H9 (cell line): ENCODE data around the gene NNT. TPM values are rescaled to one million over a fixed set of nuclear protein-coding genes. Genes with fewer than 3 reads are reported as not detected.

Experiments used
- DNase-seq: peaks from one replicate; pipeline ENCODE4 v3.0.0-alpha.2; 2017
- H2AFZ ChIP-seq: one replicate; pipeline ENCODE4 v1.6.1; 2013; ENCODE audit warnings: mild to moderate bottlenecking, low read length, control low read depth, moderate library complexity
- H2AK5ac ChIP-seq: 2 replicates; pipeline ENCODE4 v1.6.1; 2013; ENCODE audit warnings: low read length, control low read depth, mixed read lengths; ENCODE audit not compliant: insufficient read length
- H2BK120ac ChIP-seq: one replicate; pipeline ENCODE4 v1.6.1; 2013; ENCODE audit warnings: low read depth, mild to moderate bottlenecking, low read length, control low read depth, inconsistent platforms; ENCODE audit not compliant: poor library complexity, severe bottlenecking
- H2BK12ac ChIP-seq: 2 replicates; pipeline ENCODE4 v1.6.1; 2013; ENCODE audit warnings: low read length, control low read depth, mixed read lengths, low read depth; ENCODE audit not compliant: insufficient read length
- H2BK15ac ChIP-seq: 2 replicates; pipeline ENCODE4 v1.6.1; 2013; ENCODE audit warnings: low read depth, low read length, control low read depth
- H2BK20ac ChIP-seq: one replicate; pipeline ENCODE4 v1.6.1; 2013; ENCODE audit warnings: low read depth, mild to moderate bottlenecking, low read length, control low read depth, inconsistent platforms; ENCODE audit not compliant: poor library complexity, severe bottlenecking
- H2BK5ac ChIP-seq: 2 replicates; pipeline ENCODE4 v1.6.1; 2013; ENCODE audit warnings: low read length, control low read depth, mixed read lengths; ENCODE audit not compliant: insufficient read length
- H3K14ac ChIP-seq: 2 replicates; pipeline ENCODE4 v1.6.1; 2013; ENCODE audit warnings: low read length, control low read depth; ENCODE audit not compliant: insufficient read depth
- H3K18ac ChIP-seq: 2 replicates; pipeline ENCODE4 v1.6.1; 2013; ENCODE audit warnings: low read depth, mild to moderate bottlenecking, mixed read lengths, low read length, control low read depth; ENCODE audit not compliant: insufficient read length
- H3K23ac ChIP-seq: 2 replicates; pipeline ENCODE4 v1.6.1; 2013; ENCODE audit warnings: low read length, control low read depth, mixed read lengths, low read depth; ENCODE audit not compliant: insufficient read length
- H3K23me2 ChIP-seq: 2 replicates; pipeline ENCODE4 v1.6.1; 2013; ENCODE audit warnings: low read depth, mild to moderate bottlenecking, mixed read lengths, low read length, control low read depth; ENCODE audit not compliant: insufficient read length, poor library complexity, severe bottlenecking
- H3K27ac ChIP-seq: 2 replicates; pipeline ENCODE4 v1.5.1; 2013; ENCODE audit warnings: low read length, control low read depth, mixed read lengths, low read depth; ENCODE audit not compliant: insufficient read length
- H3K27me3 ChIP-seq: 2 replicates; pipeline ENCODE4 v1.6.1; 2013; ENCODE audit warnings: low read length, control low read depth, inconsistent platforms; ENCODE audit not compliant: insufficient read depth
- H3K4ac ChIP-seq: 2 replicates; pipeline ENCODE4 v1.6.1; 2013; ENCODE audit warnings: low read depth, mild to moderate bottlenecking, control low read depth, inconsistent platforms, low read length, moderate library complexity
- H3K4me1 ChIP-seq: 2 replicates; pipeline ENCODE4 v1.6.1; 2013; ENCODE audit warnings: low read length, control low read depth, inconsistent platforms; ENCODE audit not compliant: insufficient read depth
- H3K4me2 ChIP-seq: 2 replicates; pipeline ENCODE4 v1.6.1; 2013; ENCODE audit warnings: low read length, control low read depth, mixed read lengths; ENCODE audit not compliant: insufficient read length, insufficient read depth
- H3K56ac ChIP-seq: 2 replicates; pipeline ENCODE4 v1.6.1; 2013; ENCODE audit warnings: low read depth, mild to moderate bottlenecking, mixed read lengths, low read length, control low read depth; ENCODE audit not compliant: insufficient read length
- H3K79me1 ChIP-seq: 2 replicates; pipeline ENCODE4 v1.6.1; 2013; ENCODE audit warnings: low read depth, mild to moderate bottlenecking, moderate library complexity, low read length, control low read depth, inconsistent platforms; ENCODE audit not compliant: insufficient read depth, poor library complexity, severe bottlenecking
- H3K79me2 ChIP-seq: 2 replicates; pipeline ENCODE4 v1.6.1; 2013; ENCODE audit warnings: low read length, control low read depth, inconsistent platforms; ENCODE audit not compliant: insufficient read depth
- H3K9ac ChIP-seq: 2 replicates; pipeline ENCODE4 v1.6.1; 2013; ENCODE audit warnings: low read length, control low read depth, mixed read lengths; ENCODE audit not compliant: insufficient read length; ENCODE audit errors: extremely low read depth
- H3K9me3 ChIP-seq: one replicate; pipeline ENCODE4 v1.6.1; 2013; ENCODE audit warnings: low read depth, low read length, inconsistent platforms; ENCODE audit not compliant: control insufficient read depth
- H3T11ph ChIP-seq: one replicate; pipeline ENCODE4 v1.6.1; 2013; ENCODE audit warnings: mild to moderate bottlenecking, low read length, control low read depth, inconsistent platforms
- H4K20me1 ChIP-seq: one replicate; pipeline ENCODE4 v1.6.1; 2013; ENCODE audit not compliant: control insufficient read depth, insufficient read length, insufficient read depth
- H4K5ac ChIP-seq: 2 replicates; pipeline ENCODE4 v1.6.1; 2013; ENCODE audit warnings: low read depth, mild to moderate bottlenecking, mixed read lengths, low read length, control low read depth; ENCODE audit not compliant: insufficient read length
- H4K8ac ChIP-seq: replicated peaks from 2 replicates; pipeline ENCODE4 v1.6.1; 2013; ENCODE audit warnings: low read length, control low read depth, mixed read lengths, low read depth; ENCODE audit not compliant: insufficient read length
- H4K91ac ChIP-seq: 2 replicates; pipeline ENCODE4 v1.6.1; 2013; ENCODE audit warnings: low read depth, mild to moderate bottlenecking, moderate library complexity, mixed read lengths, low read length, control low read depth; ENCODE audit not compliant: insufficient read length
- H3K27ac Mint-ChIP-seq, 3 experiments: 2 replicates in 2 of 3; 3 replicates in 1 of 3; pipeline ENCODE4 v1.8.0; 2020 to 2021; ENCODE audit warnings: mixed read lengths in 3 of 3, mild to moderate bottlenecking in 1 of 3, moderate library complexity in 1 of 3
- H3K27me3 Mint-ChIP-seq: 2 replicates; pipeline ENCODE4 v1.8.0; 2021; ENCODE audit warnings: low read depth, mild to moderate bottlenecking, moderate library complexity, mixed read lengths
- H3K36me3 Mint-ChIP-seq, 3 experiments: 2 replicates in 2 of 3; 3 replicates in 1 of 3; pipeline ENCODE4 v1.8.0; 2020 to 2021; ENCODE audit warnings: low read depth in 3 of 3, mixed read lengths in 3 of 3; ENCODE audit not compliant: insufficient read depth in 1 of 3
- H3K4me1 Mint-ChIP-seq, 2 experiments: 2 replicates each; pipeline ENCODE4 v1.8.0; 2020; ENCODE audit warnings: mixed read lengths in 2 of 2
- H3K4me3 Mint-ChIP-seq, 2 experiments: 2 replicates in 1 of 2; 3 replicates in 1 of 2; pipeline ENCODE4 v1.8.0; 2020 to 2021; ENCODE audit warnings: mild to moderate bottlenecking in 2 of 2, mixed read lengths in 2 of 2, moderate library complexity in 1 of 2
- H3K9me3 Mint-ChIP-seq, 2 experiments: 2 replicates in 1 of 2; 3 replicates in 1 of 2; pipeline ENCODE4 v1.8.0; 2020; ENCODE audit warnings: mild to moderate bottlenecking in 2 of 2, mixed read lengths in 2 of 2, moderate library complexity in 1 of 2
- WGBS: extraction: QIAGEN DNeasy Blood & Tissue Kit; methylation state at CpG from one replicate; pipeline ENCODE4 v1.1.7; 2013; ENCODE audit warnings: missing lambda C conversion rate, low lambda C conversion rate, mixed read lengths; ENCODE audit not compliant: insufficient read length; ENCODE audit errors: extremely low coverage; 5-methylcytosine and 5-hydroxymethylcytosine counted together
- total RNA-seq: library from RNA; stranded (reverse); gene quantifications from 2 replicates; pipeline ENCODE4 v1.2.1, GENCODE V29; 2021
- TF ChIP-seq, protein P1 (sequence below): fragments of 200-600 bp; sonication (generic); conservative IDR thresholded peaks from 3 replicates; pipeline ENCODE4 v1.8.0; 2021; ENCODE audit warnings: antibody characterized with exemption, mild to moderate bottlenecking

NNT gene
- total RNA-seq, 1 experiment from 2014 or later, result 27.6 TPM

GRCh38 chr5:43606351-43606750, 3.4 kb downstream of the NNT start:
- WGBS, result no CpG with 5 or more reads among the region's 3 CpGs

More at GRCh38 chr5:43606351-43606750, 3.4 kb downstream of the NNT start:
- H3T11ph ChIP-seq, result no peak overlapping the region
- peaks cover 25 to 27% of the 10 kb centered on the region in 2 experiments for H3K4me1 Mint-ChIP-seq
- TF ChIP-seq, protein P1, sequence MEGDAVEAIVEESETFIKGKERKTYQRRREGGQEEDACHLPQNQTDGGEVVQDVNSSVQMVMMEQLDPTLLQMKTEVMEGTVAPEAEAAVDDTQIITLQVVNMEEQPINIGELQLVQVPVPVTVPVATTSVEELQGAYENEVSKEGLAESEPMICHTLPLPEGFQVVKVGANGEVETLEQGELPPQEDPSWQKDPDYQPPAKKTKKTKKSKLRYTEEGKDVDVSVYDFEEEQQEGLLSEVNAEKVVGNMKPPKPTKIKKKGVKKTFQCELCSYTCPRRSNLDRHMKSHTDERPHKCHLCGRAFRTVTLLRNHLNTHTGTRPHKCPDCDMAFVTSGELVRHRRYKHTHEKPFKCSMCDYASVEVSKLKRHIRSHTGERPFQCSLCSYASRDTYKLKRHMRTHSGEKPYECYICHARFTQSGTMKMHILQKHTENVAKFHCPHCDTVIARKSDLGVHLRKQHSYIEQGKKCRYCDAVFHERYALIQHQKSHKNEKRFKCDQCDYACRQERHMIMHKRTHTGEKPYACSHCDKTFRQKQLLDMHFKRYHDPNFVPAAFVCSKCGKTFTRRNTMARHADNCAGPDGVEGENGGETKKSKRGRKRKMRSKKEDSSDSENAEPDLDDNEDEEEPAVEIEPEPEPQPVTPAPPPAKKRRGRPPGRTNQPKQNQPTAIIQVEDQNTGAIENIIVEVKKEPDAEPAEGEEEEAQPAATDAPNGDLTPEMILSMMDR, result no peak
- H3K79me1 ChIP-seq, result no peaks in the 10 kb centered on the region
- H4K20me1 ChIP-seq, result no peaks in the 10 kb centered on the region
- H2AFZ ChIP-seq, result no peak overlapping the region
- peaks cover 11 to 28% (median 19%) of the 10 kb centered on the region in 3 experiments for H3K36me3 Mint-ChIP-seq
- H3K79me2 ChIP-seq, result no peaks in the 10 kb centered on the region
- no peak overlapping the region for H3K14ac ChIP-seq
- no peak overlapping the region for H3K4me3 Mint-ChIP-seq
- no peak overlapping the region for H4K5ac ChIP-seq
- H2BK5ac ChIP-seq, result no peak overlapping the region
- no peak overlapping the region for H3K23ac ChIP-seq
- DNase-seq, result no peak
- H3K9me3 Mint-ChIP-seq, result peaks cover 0 to 4% of the 10 kb centered on the region in 2 experiments; a peak in 2 of 5 replicates
- H3K23me2 ChIP-seq, result peaks cover 13% of the 10 kb centered on the region
- H3K27ac ChIP-seq, result no peak overlapping the region
- H3K9me3 ChIP-seq, result no peaks in the 10 kb centered on the region
- no peak overlapping the region for H3K4ac ChIP-seq
- no peak overlapping the region for H3K4me2 ChIP-seq
- H4K8ac ChIP-seq, result no peak overlapping the region
- no peak overlapping the region for H2BK12ac ChIP-seq
- no peak overlapping the region for H3K56ac ChIP-seq
- H3K27ac Mint-ChIP-seq, result no peak overlapping the region
- peaks cover 3% of the 10 kb centered on the region; the same call in 1 of the 2 replicates for H3K27me3 Mint-ChIP-seq
- H3K27me3 ChIP-seq, result no peaks in the 10 kb centered on the region
- H3K4me1 ChIP-seq, result no peaks in the 10 kb centered on the region
- no peak overlapping the region for H2BK120ac ChIP-seq
- H4K91ac ChIP-seq, result no peak overlapping the region
- H3K18ac ChIP-seq, result no peak overlapping the region
- no peak overlapping the region for H2BK20ac ChIP-seq
- no peak overlapping the region for H2BK15ac ChIP-seq
- no peak overlapping the region for H2AK5ac ChIP-seq
- H3K9ac ChIP-seq, result no peak overlapping the region
